Measurements from ENCODE around the gene COG5.

The COG5 gene

GRCh38 chr7:107213193-107213788, 350.4 kb downstream of the COG5 start:
- no peak for DNase-seq

DNA sequence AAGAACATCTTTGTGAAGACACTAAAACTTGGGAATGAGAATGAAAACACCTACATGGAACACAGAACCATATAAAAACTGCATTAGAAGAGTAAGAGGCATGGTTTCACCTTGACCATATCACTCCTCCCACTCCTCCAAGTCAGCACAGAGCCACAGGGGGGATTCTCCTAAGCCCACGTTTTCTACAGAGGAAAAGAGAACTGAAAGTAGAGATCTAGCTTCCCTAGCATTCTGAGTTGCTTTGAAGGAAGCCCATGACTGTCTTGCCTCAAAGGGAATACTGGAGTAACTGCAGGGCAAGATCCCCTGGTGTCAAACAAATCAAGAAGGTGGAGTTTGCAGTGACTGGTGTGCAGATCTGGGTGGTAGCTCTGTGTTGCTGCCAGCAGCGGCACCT, 351.0 kb downstream of the COG5 start:
- no peak for DNase-seq

- DNase-seq: no peak
These were observed 353.3 kb downstream of the COG5 start for GRCh38 chr7:107210400-107210799.

- DNase-seq: no peak
These were observed 354.2 kb downstream of the COG5 start for GRCh38 chr7:107209565-107209964.

DNA sequence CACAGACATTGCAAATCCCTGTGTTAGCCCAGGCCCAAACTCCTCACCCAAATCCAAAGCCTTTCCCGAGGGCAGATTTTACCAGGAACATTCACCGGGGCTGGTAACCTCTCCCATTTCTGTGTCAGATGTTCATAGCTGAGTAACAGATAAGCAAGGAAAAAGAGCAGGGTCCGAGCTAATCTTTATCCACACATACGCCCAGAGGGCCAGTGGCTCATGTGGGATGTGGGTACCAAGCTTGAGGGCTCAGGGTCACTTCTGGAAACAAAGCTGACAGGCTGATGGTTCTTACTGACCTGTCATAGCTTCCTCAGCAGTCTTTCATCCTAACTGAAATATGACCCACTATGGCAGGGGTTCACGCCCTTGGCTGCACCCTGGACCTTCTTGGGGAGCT, 355.2 kb downstream of the COG5 start:
- DNase-seq: no peak

DNA sequence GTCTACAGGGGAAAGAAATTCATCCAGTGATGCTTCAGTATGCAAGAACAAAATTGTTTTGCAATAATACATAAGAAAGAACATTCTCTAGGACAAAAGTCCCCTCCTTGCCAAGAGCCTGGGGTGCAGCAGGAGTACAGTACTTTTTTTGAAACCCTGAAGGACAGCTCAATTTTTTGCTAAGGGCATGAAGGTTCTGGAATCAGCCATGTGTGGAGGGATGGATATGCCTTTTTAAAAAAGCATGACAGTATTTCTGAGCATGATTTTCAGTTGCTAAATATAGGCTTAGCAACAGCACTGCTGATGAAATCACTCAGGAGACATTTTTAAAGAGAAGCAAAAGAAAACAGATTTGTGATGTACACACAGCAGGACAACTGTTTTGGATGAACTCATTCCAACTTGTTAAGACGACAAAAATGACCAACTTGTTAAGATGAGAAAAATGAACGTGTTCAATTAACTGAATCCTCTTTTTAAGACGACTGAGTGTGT, 355.6 kb downstream of the COG5 start:
- DNase-seq: no peak

DNA sequence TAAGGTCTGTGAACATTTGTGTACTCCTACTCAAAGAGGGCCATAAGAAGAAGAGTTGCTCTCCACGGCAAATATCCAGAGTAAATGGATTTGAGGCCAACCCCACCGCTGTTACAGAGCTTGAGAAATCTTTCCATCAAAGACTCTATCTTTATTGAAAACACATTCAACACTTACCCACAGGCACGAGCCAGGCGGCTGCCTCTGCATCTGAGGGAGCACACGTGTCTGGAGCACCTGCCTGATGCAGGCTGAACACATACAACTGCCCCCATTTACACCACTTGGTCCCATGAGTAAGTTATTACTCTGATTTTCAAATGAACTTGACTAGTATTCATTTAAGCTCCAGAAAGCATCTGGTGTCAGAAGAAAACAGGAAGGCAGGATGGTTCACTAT, 356.3 kb downstream of the COG5 start:
- no peak for DNase-seq

GRCh38 chr7:107206706-107207105, 357.0 kb downstream of the COG5 start:
- DNase-seq: no peak

DNA sequence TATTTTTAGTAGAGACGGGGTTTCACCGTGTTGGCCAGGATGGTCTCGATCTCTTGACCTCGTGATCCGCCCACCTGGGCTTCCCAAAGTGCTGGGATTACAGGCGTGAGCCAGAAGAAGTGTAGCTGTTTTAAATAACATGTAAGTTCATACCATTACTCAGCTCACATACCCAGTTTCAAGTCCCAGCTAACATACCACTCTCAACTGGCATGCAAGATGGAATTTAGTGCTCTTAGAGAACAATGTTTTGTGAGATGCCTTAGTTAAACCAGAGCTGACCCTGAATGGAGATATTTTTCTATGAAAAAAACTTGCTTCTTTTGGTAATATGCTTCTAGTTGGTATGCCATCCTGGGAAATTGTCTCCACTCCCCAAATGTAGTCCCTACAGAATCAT, 357.6 kb downstream of the COG5 start:
- no peak for DNase-seq

- DNase-seq: no peak
These were observed 360.1 kb downstream of the COG5 start for GRCh38 chr7:107203607-107204006.

DNA sequence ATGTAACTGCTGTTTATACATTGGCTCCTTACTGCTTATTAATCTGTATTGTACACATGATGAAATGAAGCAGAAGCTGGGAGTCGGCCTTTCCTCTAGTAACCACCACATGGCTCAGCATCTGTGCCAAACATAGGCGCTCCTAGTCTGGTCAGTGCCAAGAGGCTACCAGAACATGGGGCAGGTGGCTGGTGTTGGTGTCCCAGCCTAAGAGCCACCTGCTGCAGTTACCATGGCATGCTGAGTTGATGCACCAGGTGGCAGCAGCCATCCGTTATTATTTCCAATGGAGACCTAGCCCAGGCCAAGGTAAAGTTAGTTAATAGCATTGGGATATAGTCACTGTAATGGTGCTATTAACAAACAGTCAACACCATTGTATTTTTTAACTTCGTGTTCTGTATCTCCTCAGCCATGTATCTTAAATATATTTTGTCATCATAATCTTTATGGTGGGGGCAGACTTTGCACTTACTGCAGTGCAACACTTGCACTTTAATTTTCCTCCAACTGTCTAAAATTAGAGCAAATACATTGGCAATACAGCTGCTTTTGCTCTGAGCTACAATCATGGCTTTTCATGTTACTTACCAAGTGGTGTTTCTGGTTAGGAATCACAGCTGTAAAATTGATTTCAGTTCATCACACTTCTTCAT, 361.8 kb downstream of the COG5 start:
- peak; percentile 36 for DNase-seq

GRCh38 chr7:107196834-107197610, 366.7 kb downstream of the COG5 start:
- DNase-seq: no peak

DNA sequence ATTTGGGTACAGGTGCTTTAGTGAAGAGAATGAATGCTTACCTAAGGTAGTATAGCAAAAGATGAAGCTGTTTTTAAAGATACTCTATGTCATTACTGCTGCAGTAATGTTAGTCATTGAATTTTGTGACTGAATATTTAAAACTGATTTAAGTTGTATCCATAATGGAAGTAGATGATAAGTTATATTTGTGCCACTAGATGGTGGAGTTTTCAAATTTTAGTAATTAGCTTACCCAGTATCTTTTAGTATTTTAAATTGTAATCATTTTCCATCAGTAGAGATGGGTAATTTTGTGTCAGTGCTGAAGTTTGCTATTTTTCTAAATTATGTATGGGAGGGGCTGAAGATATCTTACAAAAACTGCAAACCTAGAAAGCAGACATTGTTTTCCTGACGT, 369.7 kb downstream of the COG5 start:
- no peak for DNase-seq

- no peak for DNase-seq
These were observed 373.6 kb downstream of the COG5 start for GRCh38 chr7:107190090-107190489.

- DNase-seq: no peak
These were observed 375.9 kb downstream of the COG5 start for GRCh38 chr7:107187774-107188173.

- DNase-seq: no peak
These were observed 377.5 kb downstream of the COG5 start for GRCh38 chr7:107186240-107186639.

DNA sequence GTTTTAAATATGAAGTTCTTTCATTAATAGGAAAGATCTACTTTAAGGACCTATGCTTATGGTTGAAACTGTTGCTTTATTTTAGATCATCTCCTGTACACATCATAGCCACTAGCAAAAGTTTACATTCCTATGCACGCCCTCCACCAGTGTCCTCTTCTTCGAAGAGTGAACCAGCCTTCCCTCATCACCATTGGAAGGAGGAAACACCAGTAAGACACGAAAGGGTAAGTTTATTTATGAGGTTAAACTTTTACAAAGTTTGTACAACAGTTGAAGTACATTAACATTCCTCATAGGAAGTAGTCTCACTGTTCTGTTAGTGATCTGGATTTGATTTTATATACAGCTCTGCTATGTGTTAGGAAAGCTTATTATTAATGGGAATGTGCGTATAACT, 378.0 kb downstream of the COG5 start:
- DNase-seq: no peak

GRCh38 chr7:107181172-107181571, 382.5 kb downstream of the COG5 start:
- no peak for DNase-seq

DNA sequence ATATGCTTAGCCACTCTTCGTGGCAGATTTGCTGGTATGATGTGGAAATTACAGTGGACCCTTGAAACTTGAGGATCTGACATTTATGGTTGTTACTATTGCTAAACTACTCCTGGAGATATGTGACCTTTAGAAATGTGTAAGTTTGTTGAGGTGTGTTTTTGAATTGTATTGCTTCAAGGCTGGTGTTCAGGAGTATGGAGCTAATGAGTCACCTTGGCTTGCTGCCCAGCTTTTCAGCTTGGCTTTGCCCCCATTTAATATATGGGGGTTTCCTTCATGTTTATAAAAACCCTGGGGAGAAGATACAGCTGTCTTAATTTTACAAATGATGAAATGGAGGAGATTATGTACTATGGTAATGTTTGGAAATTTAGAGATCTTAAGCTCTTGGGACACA, 383.3 kb downstream of the COG5 start:
- peak; percentile 67 for DNase-seq

DNA sequence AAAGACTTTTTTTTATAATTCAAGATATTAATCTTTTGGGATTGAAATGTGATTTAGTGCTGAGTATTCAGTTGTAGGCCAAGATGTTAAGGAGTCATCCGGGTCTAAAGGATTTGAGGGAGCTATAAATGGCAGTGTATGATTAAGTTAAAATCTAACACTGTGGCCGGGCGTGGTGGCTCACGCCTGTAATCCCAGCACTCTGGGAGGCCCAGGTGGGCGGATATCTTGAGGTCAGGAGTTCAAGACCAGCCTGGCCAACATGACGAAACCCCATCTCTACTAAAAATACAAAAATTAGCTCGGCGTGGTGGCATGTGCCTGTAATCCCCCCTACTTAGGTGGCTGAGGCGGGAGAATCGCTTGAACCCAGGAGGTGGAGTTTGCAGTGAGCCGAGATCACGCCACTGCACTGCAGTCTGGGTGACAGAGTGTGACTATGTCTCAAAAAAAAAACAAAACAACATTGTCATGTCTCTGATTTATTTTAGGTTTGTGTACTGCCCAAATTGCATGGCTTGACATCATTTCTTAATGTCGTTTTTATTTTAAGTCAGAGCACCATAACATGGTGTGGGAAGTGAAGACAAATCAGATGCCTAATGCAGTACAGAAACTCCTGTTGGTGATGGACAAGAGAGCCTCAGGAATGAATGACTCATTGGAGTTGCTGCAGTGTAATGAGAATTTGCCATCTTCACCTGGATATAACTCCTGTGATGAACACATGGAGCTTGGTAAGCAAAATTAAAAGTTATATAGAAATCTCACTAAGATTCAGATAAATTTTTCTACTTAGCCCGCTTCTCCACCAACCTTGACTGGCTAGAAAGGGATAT, 384.2 kb downstream of the COG5 start:
- DNase-seq: peak; percentile 28

DNA sequence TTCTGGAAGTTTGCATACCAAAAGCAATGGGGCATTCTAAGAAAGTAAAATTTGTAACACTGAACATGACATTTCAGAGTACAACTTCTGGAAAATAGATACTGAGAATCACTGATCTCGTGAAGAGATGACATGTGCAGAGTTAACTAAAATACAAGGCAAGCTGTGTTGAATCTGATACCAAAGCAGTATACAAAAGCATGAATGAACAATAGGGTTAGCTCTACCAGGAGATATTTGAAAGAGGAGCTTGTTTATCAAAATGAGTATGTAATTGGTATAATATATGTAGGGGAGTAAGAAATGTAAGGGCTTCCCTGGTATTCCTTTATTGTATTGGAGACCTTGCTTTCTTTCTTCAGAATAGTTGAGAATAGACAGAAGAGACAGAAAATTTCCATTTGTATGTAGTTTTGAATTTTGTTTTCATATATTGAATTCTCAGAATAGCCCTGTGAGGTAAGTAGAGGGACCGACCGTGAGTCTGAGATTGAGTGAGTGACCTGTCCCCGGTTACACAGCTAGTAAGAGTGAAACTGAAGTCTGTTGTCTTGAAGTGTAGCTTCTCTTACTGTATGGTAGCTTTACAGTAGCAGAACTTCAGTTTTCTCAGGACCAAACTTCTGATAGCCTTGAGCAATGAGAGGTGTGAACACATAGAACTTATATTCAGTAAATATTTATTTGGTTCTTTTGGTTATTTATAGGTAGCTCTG, 389.9 kb downstream of the COG5 start:
- DNase-seq: no peak

- no peak for DNase-seq
These were observed 390.5 kb downstream of the COG5 start for GRCh38 chr7:107173191-107173590.
